OCI-LY3 (cell line): Measurements from ENCODE around the gene UTP15.

Experiments
- EZH2phosphoT487 ChIP-seq: fragments of 200-600 bp; shearing (Covaris generic); IDR thresholded peaks from 2 replicates; pipeline ENCODE4 v1.6.1; 2018; ENCODE audit warnings: antibody characterized with exemption, mixed run types, low read depth
- TF ChIP-seq, protein P1 (sequence below): fragments of 200-600, 300-600 bp; sonication (generic); IDR thresholded peaks from 2 replicates; pipeline ENCODE4 v1.5.1; 2014; ENCODE audit warnings: antibody characterized with exemption, low read length, low read depth

DNA sequence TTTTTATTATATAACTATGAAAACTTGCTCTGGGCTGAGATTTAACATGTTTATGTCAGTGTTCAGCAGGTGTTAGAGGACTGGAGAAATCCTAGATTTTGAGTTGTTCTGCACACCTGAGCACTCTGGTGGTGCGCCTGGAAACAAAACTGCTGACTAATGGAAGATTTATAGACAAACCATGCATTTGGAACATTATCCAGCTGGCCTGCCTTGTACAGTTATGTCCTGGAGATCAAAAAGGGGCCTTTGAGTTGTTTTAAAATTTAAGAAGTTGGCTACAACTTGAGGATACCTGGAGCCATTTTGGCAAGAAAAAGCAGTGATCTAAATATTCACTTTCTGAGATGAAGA is 54.8 kb downstream of the UTP15 start:
- TF ChIP-seq, protein P1, sequence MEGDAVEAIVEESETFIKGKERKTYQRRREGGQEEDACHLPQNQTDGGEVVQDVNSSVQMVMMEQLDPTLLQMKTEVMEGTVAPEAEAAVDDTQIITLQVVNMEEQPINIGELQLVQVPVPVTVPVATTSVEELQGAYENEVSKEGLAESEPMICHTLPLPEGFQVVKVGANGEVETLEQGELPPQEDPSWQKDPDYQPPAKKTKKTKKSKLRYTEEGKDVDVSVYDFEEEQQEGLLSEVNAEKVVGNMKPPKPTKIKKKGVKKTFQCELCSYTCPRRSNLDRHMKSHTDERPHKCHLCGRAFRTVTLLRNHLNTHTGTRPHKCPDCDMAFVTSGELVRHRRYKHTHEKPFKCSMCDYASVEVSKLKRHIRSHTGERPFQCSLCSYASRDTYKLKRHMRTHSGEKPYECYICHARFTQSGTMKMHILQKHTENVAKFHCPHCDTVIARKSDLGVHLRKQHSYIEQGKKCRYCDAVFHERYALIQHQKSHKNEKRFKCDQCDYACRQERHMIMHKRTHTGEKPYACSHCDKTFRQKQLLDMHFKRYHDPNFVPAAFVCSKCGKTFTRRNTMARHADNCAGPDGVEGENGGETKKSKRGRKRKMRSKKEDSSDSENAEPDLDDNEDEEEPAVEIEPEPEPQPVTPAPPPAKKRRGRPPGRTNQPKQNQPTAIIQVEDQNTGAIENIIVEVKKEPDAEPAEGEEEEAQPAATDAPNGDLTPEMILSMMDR, result no peak
- TF ChIP-seq EZH2phosphoT487, result no peak
